ENCODE results near the gene ACOT7.

GRCh38 chr1:6267686-6268322, 125.8 kb downstream of the ACOT7 start:
- no peak for TF ChIP-seq CTCF (IDR thresholded peaks at IDR 0.05)
- TF ChIP-seq EZH2 (IDR thresholded peaks at IDR 0.05; ENCODE audit: borderline replicate concordance, insufficient read depth, low read depth, low read length, poor library complexity, severe bottlenecking) = no peak
